ENCODE measurements around the gene CAPN1. TPM values are rescaled to one million over a fixed set of nuclear protein-coding genes. Genes with fewer than 3 reads are reported as not detected.

The CAPN1 gene
- total RNA-seq, 2 experiments from 2014 or later: 89.9 to 111 TPM

GRCh38 chr11:65260756-65261590, 79.2 kb downstream of the CAPN1 start:
- ChIA-PET POLR2A (interaction anchor here (0.6 to 2.1 kb wide), 4 partner anchors 16 to 151 kb away, joined by 3 to 11 read pairs (median 6); partner anchors contain the start of gene CAPN1), CTCF (ENCODE audit: unreplicated experiment) (no interaction called here)
- Histone ChIP-seq H3K36me3 (ENCODE audit: insufficient read depth, low read length) (peaks cover 23% of the 10 kb centered on the region), H3K9me3 (ENCODE audit: low read length) (no peaks in the 10 kb centered on the region), H3K27ac (ENCODE audit: low read depth, low read length, poor library complexity, severe bottlenecking) (peak overlapping the region; percentile 56), H2AFZ (ENCODE audit: low read length) (peak overlapping the region; percentile 89), H4K20me1 (ENCODE audit: insufficient read depth, low read length) (0 out of 2 replicates have a peak, but pooled peaks cover 8% of the 10 kb centered on the region), H3K9me2 (ENCODE audit: insufficient read depth, low read length) (no peaks in the 10 kb centered on the region), H3K4me2 (ENCODE audit: low read length) (peak overlapping the region; percentile 99), H3K79me2 (ENCODE audit: insufficient read depth, low read depth, low read length) (peaks cover 40% of the 10 kb centered on the region), H3K4me3 (ENCODE audit: low read depth, low read length, poor library complexity, severe bottlenecking) (peak overlapping the region; percentile 78), H3K4me1 (ENCODE audit: insufficient read depth, low read length, poor library complexity, severe bottlenecking) (peaks cover 25% of the 10 kb centered on the region)
- DNase-seq (ENCODE audit: low spot score): peak; percentile 8
- intact Hi-C loops (cut with micrococcal nuclease; ENCODE audit: unreplicated experiment): loop anchor here (2.0 to 10.0 kb wide), 2 partner anchors 54 to 246 kb away; partner anchors contain the start of genes ARL2 and CDC42EP2
- TF ChIP-seq EZH2phosphoT487 (IDR thresholded peaks at IDR 0.05; ENCODE audit: borderline replicate concordance, low read depth, low read length) (no peak), CTCF (conservative IDR thresholded peaks at IDR 0.05; ENCODE audit: low read length) (no peak)
- BruUV-seq (replicated peaks): TSS peak; percentile 99

Small RNA genes lying within 50 kb of the gene (small RNA-seq; reads per million reads assigned to genes)
- not detected for gene HIGD1AP10
- not detected for gene PDCL2P2
- 23.6 reads per million, percentile 97 among the genes with 10 or more reads in this experiment for gene RNU2-23P

Other genes starting within 250 kb of the CAPN1 start
- not detected in 2 replicates for gene GPHA2, start 246.0 kb upstream of the CAPN1 start, total RNA-seq (2014; rRNA removed; shearing (Covaris generic))
- gene GPHA2, start 246.0 kb upstream of the CAPN1 start, total RNA-seq (2022): not detected in 2 replicates
- gene MAJIN, start 209.8 kb upstream of the CAPN1 start, total RNA-seq (2014; rRNA removed; shearing (Covaris generic)): not detected in 2 replicates
- gene MAJIN, start 209.8 kb upstream of the CAPN1 start, total RNA-seq (2022): not detected in 2 replicates
- gene BATF2, start 185.0 kb upstream of the CAPN1 start, total RNA-seq (2014; rRNA removed; shearing (Covaris generic)): 0.33 and 0.79 TPM in 2 replicates
- 0.61 and 0.70 TPM in 2 replicates for gene BATF2, start 185.0 kb upstream of the CAPN1 start, total RNA-seq (2022)
- gene ARL2, start 167.8 kb upstream of the CAPN1 start, total RNA-seq (2014; rRNA removed; shearing (Covaris generic)): 113 and 130 TPM in 2 replicates
- 95.9 and 102 TPM in 2 replicates for gene ARL2, start 167.8 kb upstream of the CAPN1 start, total RNA-seq (2022)
- gene SNX15, start 154.5 kb upstream of the CAPN1 start, total RNA-seq (2014; rRNA removed; shearing (Covaris generic)): 25.9 and 31.6 TPM in 2 replicates
- gene SNX15, start 154.5 kb upstream of the CAPN1 start, total RNA-seq (2022): 28.3 and 33.6 TPM in 2 replicates
- 23.3 and 28.2 TPM in 2 replicates for gene SAC3D1, start 140.7 kb upstream of the CAPN1 start, total RNA-seq (2014; rRNA removed; shearing (Covaris generic))
- gene SAC3D1, start 140.7 kb upstream of the CAPN1 start, total RNA-seq (2022): 32.5 and 32.7 TPM in 2 replicates
- 2.7 and 7.1 TPM in 2 replicates for gene NAALADL1, start 123.4 kb upstream of the CAPN1 start, total RNA-seq (2014; rRNA removed; shearing (Covaris generic))
- gene NAALADL1, start 123.4 kb upstream of the CAPN1 start, total RNA-seq (2022): 3.9 and 4.6 TPM in 2 replicates
- 119 and 135 TPM in 2 replicates for gene CDCA5, start 97.9 kb upstream of the CAPN1 start, total RNA-seq (2014; rRNA removed; shearing (Covaris generic))
- gene CDCA5, start 97.9 kb upstream of the CAPN1 start, total RNA-seq (2022): 151 and 153 TPM in 2 replicates
- gene ZFPL1, start 97.7 kb upstream of the CAPN1 start, total RNA-seq (2014; rRNA removed; shearing (Covaris generic)): 39.5 and 43.9 TPM in 2 replicates
- 38.4 and 42.6 TPM in 2 replicates for gene ZFPL1, start 97.7 kb upstream of the CAPN1 start, total RNA-seq (2022)
- gene VPS51, start 85.7 kb upstream of the CAPN1 start, total RNA-seq (2014; rRNA removed; shearing (Covaris generic)): 214 and 221 TPM in 2 replicates
- gene VPS51, start 85.7 kb upstream of the CAPN1 start, total RNA-seq (2022): 119 and 146 TPM in 2 replicates
- gene TM7SF2, start 70.1 kb upstream of the CAPN1 start, total RNA-seq (2014; rRNA removed; shearing (Covaris generic)): 25.8 and 30.1 TPM in 2 replicates
- gene TM7SF2, start 70.1 kb upstream of the CAPN1 start, total RNA-seq (2022): 46.7 and 54.1 TPM in 2 replicates
- 29.9 and 32.4 TPM in 2 replicates for gene ZNHIT2, start 64.2 kb upstream of the CAPN1 start, total RNA-seq (2014; rRNA removed; shearing (Covaris generic))
- 10.7 and 11.5 TPM in 2 replicates for gene ZNHIT2, start 64.2 kb upstream of the CAPN1 start, total RNA-seq (2022)
- 1,573 and 1,628 TPM in 2 replicates for gene FAU, start 59.8 kb upstream of the CAPN1 start, total RNA-seq (2014; rRNA removed; shearing (Covaris generic))
- gene FAU, start 59.8 kb upstream of the CAPN1 start, total RNA-seq (2022): 1,401 and 1,406 TPM in 2 replicates
- gene MRPL49, start 59.6 kb upstream of the CAPN1 start, total RNA-seq (2014; rRNA removed; shearing (Covaris generic)): 81.6 and 83.2 TPM in 2 replicates
- 65.2 and 67.2 TPM in 2 replicates for gene MRPL49, start 59.6 kb upstream of the CAPN1 start, total RNA-seq (2022)
- gene SYVN1, start 47.4 kb upstream of the CAPN1 start, total RNA-seq (2014; rRNA removed; shearing (Covaris generic)): 102 and 134 TPM in 2 replicates
- 310 and 320 TPM in 2 replicates for gene SYVN1, start 47.4 kb upstream of the CAPN1 start, total RNA-seq (2022)
- not detected in 2 replicates for gene SPDYC, start 11.7 kb upstream of the CAPN1 start, total RNA-seq (2014; rRNA removed; shearing (Covaris generic))
- gene SPDYC, start 11.7 kb upstream of the CAPN1 start, total RNA-seq (2022): not detected in 2 replicates
- 47.5 and 50.0 TPM in 2 replicates for gene POLA2, start 80.0 kb downstream of the CAPN1 start, total RNA-seq (2014; rRNA removed; shearing (Covaris generic))
- gene POLA2, start 80.0 kb downstream of the CAPN1 start, total RNA-seq (2022): 89.1 and 103 TPM in 2 replicates
- gene CDC42EP2, start 132.9 kb downstream of the CAPN1 start, total RNA-seq (2014; rRNA removed; shearing (Covaris generic)): not detected in 2 replicates
- 1.7 and 3.9 TPM in 2 replicates for gene CDC42EP2, start 132.9 kb downstream of the CAPN1 start, total RNA-seq (2022)
- gene DPF2, start 151.9 kb downstream of the CAPN1 start, total RNA-seq (2014; rRNA removed; shearing (Covaris generic)): 38.5 and 39.9 TPM in 2 replicates
- 62.2 and 64.2 TPM in 2 replicates for gene DPF2, start 151.9 kb downstream of the CAPN1 start, total RNA-seq (2022)
- gene TIGD3, start 172.8 kb downstream of the CAPN1 start, total RNA-seq (2014; rRNA removed; shearing (Covaris generic)): 2.2 and 2.7 TPM in 2 replicates
- 2.0 TPM in 2 replicates for gene TIGD3, start 172.8 kb downstream of the CAPN1 start, total RNA-seq (2022)
- gene SLC25A45, start 200.7 kb downstream of the CAPN1 start, total RNA-seq (2014; rRNA removed; shearing (Covaris generic)): 5.9 and 7.0 TPM in 2 replicates
- gene SLC25A45, start 200.7 kb downstream of the CAPN1 start, total RNA-seq (2022): 20.7 and 24.0 TPM in 2 replicates
- 36.7 and 55.8 TPM in 2 replicates for gene FRMD8, start 204.7 kb downstream of the CAPN1 start, total RNA-seq (2014; rRNA removed; shearing (Covaris generic))
- 31.5 and 37.6 TPM in 2 replicates for gene FRMD8, start 204.7 kb downstream of the CAPN1 start, total RNA-seq (2022)
- 30.1 and 52.2 TPM in 2 replicates for gene NEAT1, start 240.9 kb downstream of the CAPN1 start, total RNA-seq (2014; rRNA removed; shearing (Covaris generic))
- gene NEAT1, start 240.9 kb downstream of the CAPN1 start, total RNA-seq (2022): 390 and 440 TPM in 2 replicates